HG03354 (cell line): Measurements from ENCODE around the gene CCN6.
A peak's percentile ranks its signal among the peaks of the same experiment; 100 is the strongest.

ENCODE experiments used
- ATAC-seq: cut with Tn5 transposase; IDR thresholded peaks from one replicate; pipeline ENCODE4 v1.9.1; 2021; ENCODE audit warnings: mild to moderate bottlenecking; ENCODE audit not compliant: unreplicated experiment, poor library complexity, severe bottlenecking

Gene CCN6

DNA sequence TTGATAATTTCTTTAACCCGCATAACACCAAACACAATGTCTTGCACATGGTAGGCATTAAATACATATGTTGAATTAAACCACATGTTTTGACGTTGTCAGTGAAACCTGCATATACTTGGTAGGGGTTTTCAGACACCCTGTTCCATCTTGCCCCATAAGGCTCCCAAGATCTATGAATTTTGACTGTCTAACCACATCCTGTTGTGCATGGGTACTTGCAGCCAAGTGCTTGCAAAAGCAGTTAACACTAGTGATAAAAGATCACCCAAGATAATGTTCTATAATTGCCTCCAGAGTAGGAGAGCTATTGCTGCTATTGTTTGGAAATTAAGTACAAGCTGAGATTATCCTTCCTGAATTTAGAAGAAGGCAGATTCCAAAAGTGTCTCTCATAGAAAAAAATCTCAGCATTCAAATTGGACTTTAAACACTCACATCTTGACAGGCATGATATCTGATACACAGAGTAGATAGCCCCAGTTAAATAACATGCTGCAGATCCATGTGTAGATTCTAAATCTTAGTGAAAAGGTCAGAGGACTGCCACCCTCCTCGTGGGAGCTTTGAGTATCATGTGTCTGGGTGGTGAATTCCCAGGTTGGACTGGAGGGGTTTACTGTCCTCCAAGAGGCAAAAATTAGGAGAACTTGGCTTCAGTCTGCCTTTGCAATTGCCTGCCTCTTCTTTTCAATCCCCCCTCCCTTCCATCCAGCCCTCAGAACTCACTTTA lies 25.8 kb upstream of the CCN6 start:
- no peak for ATAC-seq

DNA sequence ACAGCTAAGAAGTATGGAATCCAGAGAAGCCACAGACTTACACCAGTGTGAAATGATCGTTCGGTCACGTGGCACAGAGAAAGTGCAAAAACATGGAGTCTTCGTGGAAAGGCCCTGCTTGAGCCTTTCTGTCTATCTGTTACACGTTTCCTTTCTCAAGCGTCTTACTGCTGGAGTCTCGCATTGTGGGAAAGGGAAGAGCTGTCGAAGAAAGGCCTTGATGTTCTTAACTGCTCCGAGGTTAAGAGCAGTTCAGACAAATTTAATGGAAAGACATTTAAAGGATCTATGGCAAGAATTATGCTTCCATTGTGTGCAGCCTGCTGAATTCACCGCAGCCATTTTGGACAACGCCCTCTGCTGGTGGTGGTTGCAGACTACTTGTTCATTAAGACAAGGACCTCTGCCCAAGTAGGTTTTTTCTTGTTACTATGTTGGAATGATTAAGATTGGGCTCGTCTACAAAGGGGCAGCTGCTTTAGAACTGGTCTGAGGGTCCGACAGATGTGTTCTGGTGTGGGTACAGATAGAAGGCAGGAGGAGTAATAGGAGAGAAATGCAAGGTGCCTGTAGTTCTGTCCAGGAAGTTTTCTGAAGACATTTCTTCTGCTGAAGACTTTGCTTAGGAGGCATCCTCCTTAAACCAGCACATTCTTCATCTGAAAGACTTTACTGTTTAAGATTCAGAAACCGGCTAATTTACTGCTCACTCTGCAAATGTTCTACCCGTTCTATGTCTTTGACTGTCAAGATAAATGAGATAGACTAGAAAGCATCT lies 24.7 kb upstream of the CCN6 start:
- peak; percentile 76 for ATAC-seq

DNA sequence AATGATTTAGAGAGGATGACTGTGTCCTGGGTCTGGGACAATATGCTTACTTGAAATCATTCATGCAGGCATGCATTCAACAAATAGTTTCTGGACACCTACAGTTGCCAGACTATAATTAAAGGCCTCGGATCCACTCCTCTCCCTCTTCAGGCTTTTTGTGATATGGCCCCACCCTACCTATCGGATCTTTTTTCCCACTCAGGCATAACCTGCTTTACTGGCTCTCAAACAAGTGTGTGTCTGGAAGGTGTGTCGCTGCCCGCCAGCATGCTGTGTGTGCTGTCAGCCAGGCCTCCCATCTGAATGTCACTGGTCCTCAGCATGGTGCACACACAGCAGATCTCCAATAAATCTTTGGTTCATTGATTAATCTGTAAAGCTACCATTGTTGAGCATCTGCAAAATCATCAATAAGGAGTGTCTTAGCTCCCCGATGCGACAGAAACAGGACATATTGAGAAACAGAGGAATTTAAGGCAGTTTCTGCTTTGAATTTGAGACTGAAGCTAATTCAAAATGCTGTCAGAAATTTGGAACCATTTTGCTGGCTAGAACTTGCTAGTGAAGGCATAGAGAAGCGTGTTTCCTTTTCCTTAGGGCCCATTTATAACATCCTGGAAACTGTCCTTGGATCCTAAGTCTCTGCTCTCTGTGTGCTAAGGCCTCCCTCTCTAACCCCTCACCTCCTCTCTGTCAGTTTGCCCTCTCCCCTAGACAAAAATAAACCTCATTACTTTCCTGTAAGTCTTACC lies 23.5 kb upstream of the CCN6 start:
- ATAC-seq, result no peak

DNA sequence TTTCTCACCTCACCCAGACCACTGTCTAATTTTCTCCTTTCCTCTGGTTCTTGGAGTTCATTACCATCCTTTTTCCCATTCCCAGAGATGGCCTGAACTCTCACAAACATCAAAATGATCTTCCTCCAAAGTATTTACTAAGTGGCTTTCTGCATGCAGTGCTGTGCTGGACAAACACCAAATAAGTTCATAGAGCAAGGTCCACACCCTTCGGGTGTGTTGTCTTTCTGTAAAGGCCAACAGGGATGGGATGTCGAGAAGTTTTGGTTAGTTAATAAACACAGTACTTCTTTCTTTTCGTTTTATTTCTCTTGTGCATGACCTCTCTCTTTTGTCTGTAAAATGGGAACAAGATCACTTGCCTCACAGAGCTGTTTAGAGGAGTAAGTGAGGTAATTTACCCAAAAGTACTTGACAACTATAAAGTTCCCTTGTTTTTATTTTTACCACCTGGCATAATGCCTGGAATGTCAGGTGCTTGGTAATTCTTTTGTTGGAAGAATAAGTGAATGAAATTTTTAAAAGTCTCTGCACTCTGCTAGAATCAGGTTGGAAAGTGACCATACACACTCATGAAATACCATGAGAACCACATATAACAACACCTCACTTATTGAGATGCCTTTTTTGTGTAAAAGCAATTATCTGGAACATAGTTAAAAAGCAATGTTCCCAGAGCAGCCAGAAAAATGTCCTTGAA lies 22.8 kb upstream of the CCN6 start:
- no peak for ATAC-seq

DNA sequence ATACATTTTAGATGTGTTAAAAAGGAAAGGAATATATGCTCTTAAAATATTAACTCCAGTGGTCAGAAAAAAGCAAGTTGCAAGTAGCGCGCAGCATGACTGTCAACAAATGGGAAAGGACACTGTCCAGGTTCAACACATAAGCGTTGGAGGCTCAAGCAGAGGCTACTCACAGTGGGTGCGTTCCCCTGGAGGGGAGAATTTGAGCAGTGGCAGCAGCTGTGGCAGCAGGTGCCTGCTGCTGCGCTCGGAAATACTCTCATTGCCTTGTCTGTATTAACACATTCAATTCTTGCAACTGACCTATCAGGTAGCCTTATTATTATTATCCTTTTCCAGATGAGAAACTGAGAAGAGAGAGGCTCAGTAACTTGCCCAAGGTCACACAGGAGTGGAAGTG lies 21.9 kb upstream of the CCN6 start:
- ATAC-seq, result no peak

DNA sequence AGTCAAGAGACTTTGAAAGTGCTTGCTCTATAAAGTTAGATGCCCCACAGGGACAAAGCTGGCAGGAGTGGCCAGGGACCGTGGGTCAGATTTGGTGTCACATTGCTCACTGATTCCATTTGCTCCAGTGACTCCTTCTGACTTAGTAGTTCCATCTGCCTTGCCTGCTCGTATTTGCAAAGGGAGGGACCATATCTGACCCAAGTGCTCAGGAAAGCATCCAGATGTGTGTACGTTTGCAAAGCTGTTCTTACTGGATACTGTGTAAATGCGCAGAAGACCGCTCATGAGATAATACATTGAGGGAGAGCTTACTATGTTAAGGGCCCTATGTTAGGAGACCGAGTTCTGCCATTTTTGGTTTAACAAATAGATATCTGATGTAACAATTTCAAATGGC lies 21.2 kb upstream of the CCN6 start:
- no peak for ATAC-seq

DNA sequence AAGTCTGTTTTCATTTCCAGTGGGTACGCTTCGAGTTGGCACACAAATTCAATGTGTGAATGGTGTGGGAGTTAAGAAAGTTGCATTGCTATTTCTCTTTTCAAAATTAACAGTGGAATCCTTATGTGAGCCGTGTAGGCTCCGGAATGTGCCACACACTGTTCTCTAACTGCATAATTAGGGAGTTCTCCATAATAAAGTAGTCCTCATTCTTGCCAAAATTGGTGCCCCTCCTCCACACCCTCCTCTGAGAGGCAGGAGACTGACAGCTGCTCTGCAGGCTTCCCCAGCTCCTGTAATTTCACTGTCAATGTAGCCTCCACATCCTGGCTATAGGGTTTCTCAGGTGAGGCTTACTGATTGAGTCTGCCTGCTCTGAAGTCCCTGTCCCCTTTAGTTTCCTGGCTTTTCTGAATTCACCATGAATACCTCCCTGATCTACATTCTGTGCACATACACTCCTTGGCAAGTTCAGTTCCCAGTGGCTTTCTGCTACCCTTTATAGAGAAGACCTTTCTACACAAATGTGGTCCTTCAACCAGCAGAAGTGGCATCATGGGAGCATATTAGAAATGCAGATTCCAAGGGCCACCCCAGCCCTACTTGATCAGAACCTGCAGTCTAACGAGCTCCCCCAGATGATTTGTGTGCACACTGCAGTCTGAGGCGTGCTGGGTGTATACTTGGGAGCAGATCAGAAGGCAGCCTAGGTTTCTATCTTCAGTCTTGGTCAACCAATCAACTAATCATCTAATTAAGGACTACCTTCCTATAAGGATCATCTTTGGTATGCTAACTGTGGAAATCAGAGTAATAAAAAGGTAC lies 19.9 kb upstream of the CCN6 start:
- ATAC-seq, result no peak

DNA sequence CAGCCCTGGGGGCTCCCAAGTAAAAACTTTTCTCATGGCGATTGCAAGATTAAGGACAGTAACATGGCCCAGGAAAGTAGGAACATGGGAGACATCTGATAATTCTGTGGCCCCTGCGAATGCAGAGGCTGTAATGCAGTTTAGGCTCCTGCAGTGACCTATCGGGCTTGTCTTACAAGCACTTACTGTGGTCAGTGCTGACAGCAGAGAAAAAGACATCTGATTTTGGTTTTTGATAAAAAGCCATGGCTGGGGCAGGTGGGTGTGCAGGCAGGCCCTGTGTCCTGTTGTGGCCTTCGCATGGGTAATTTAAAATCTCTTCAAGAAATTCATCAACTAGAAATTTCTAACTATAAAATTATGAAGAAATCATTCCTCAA lies 19.3 kb upstream of the CCN6 start:
- ATAC-seq, result no peak

DNA sequence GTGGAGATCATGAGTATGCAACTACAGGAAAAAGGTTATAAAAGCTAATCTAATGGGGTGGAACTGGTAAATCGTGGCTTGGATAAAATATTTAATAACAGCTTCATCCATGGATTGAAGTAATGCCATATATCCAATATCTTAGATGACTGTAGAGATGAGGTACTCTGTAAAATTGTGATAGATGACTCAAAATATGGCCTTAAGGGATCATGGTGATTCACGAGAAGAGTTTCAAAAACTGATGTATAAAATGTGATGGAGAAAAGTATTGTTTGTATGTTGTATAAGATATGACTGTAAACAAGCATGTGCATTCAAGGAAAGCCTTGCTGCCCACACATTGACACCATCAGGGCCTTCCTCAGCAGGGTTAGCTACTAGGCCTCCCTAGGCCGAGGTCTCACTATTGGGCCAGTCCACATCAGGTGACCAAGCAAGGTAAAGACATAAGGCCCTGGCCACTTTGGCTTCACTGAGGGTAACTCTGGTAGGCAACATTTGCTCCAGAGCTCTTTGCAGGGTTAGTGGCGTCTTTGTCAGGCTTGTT lies 17.7 kb upstream of the CCN6 start:
- ATAC-seq, result no peak

DNA sequence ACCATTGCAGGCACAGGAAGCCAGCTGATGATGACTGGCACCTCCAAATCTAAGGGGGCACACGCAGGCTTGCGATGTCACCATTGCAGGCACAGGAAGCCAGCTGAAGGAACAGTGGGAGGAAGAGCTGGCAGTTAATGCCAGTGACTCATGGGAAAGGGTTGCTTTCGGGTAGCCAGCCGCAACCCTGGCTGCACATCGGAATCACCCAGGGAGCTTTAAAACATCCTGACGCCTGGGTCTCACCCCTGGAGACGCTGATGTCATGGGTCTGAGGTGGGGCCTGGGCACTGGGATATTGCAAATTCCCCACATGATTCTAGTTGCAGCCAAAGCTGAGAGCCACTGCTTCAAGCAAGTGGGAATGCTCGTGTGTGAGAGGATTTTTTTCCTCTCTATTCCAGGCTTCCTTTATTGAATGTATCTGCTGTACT lies 16.1 kb upstream of the CCN6 start:
- no peak for ATAC-seq

DNA sequence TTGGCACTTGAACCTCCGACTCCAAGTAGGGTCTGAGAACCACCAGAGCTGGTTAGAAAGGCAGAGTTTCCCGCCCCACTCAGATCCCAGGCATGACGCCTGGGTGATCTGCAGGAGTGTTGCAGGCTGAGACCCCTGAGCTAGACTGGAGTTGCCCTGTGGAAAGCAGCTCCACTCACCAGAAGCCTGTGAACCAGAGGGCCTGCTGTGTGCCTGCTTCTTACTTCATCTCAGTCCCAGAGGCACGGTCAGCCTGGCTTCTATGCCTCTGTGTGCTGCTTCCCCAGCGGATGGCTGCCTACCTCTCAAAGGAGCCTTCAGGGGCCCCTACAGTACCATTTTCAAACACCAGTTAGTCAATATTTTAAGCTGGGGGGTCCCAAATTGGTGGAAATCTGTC lies 15.6 kb upstream of the CCN6 start:
- no peak for ATAC-seq

DNA sequence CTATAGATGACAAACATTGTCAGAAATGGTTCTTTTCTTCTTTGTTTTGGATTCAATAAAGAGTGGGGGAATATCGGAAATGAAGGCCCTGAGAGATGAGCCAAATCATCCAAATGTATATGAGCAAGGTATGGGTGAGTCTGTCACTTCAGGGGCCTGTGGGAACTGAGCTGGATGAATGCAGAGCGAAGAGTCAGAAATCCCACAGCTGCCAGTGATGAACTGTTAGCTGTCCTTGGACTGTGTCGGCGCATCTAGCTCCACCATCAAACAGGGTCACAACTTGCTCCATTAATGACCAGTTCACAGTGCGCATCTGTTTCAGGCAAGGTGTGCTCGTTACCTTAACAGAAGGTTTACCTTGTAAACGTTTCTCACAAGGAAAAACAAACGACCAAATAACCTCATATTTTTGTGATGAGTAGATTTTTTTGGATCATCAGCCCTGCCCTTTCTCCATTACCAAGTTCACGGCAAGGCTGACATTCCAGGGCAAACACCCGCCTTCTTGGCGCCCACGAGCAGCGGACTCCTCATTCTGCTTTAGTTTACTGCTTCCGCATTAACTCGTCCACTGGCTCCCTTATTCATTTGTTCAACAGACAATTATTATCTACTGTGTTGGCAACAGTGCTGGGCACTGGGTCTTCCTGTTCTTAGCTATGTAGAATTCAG lies 15.0 kb upstream of the CCN6 start:
- no peak for ATAC-seq

DNA sequence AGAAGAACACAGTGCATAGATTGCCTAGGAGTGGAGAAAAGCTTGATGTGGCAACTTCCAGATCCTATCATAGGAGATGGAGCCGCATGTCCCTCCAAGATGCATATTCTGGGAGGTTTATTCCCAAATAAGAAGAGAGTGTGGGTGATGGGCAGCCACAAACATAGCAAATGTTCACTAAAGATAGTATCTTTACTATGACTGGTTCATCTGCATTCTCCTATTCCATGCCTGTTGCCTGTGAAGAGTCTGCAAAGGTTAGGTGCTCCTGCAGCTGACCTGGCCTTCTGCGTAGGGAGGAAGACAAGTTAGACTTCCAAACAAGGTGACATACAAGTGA lies 14.5 kb upstream of the CCN6 start:
- ATAC-seq, result no peak

DNA sequence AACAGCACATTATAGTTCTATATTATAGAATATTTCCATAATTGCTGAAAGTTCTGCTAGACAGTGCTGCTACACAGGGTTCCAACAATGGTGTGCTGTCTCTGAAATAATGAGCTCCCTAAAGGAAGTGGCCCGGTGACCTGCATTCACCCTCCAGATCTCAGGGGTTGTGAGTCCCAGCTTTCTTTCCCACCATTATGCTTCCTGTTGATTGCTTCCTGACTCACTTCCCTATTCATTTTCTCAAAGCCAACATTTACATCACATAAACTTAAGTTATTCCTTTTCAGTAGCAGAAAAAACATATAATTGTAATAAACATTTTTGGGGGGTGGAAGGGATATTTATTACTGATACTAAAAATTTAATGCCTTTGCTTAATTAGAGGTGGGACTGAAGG lies 12.9 kb upstream of the CCN6 start:
- ATAC-seq, result no peak

DNA sequence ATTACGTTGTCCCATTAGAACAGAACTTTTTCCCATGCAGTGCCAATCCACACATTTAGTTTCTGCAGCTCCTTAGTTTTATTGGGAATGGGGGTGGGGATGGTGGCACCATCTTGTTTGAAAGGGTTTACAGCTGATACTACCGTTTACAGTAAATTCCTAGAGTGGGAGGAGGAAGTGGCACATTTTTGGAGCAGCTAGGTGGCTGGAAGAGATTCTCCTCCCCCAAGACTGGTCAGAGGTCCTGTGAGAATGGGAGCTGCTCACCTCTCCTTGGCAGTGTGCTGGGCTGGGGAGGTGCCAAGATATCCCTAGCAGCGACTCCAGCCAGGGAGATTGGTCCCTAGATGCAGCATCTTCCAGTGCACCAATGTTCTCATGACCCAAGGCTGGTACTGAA lies 12.4 kb upstream of the CCN6 start:
- no peak for ATAC-seq

DNA sequence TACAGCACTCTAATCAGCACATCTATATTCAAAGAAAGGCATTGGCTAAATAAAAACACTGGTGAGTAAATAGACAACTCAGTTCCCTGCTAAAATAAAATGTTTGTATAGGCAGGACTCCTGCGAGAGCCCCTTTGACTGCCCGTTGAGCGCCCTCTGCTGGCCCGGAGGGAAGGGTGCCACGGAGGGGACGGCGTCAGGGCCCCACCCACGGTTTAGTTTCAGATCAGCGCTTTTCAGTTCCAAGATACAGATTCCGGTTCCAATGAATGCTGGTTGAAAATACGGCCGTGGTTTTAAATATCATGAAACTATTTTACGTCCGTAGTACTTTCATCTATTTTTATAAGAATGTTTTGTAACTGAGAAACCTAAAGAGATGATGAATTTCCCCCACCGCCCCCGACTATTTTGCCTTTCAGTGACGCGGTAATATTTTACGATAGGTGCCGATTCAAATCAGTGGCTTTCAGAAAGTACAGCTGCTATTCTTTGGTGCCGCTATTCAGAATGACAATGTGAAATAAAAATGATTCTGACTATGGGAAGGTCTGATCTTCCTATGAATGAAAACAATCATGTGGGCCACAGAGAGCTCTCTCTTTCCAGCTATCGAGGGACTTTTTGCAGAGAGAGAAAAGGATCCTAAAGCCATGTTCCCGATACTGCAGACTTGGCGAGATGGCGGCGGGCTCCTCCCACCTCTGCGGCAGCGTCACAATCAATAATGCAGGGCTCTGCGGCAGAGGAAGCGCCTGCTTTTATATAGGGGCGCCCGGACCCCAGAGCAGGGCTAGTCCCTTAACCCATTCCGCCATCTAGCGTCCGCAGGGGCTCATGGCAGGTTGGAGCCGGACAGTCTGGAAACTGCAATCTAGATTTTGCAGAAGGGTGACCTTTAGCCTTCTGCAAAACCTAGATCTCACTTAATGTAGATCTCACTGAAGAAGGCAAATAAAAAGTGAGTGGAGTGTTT lies 10.6 kb upstream of the CCN6 start:
- peak; percentile 92 for ATAC-seq

DNA sequence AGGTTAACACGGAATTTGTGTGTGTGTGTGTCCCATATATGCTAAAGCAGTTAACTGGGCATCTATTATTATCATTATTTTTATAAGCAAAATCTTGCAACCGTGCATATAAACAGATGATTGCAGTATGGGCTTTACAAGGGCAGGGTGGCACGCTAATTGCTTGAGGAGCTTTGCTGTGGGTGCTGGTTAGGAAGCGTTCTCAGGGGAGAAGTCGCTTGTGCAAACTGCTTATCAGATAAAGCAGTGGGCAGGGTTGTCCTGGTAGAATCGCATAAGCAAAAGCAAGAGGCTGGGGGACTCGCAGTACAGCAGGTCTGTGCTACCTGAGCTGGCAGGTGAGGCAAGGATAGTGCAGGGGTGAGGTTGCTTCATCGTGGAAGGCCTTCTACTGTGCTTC lies 9.7 kb upstream of the CCN6 start:
- no peak for ATAC-seq

DNA sequence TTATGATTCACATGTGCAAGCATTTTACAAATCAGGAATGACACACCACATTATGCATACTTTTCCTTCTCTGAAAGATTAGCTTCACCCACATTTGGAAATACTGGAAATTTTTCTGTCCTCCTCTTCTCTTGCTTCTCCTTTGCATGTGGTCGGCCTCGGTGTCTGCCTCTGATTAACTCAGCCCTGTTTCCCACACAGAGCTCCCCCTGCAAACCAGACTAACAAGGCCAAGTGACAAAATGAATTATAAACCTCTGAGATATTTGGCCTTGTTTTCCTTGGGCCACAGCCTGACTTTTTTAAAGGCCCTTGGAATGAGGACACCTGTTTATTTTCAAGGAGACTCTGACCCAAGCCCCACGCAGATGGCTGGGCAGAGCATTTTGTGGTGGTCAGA lies 9.0 kb upstream of the CCN6 start:
- ATAC-seq, result no peak
